ENCODE measurements around the gene COL2A1. TPM values are rescaled to one million over a fixed set of nuclear protein-coding genes. Genes with fewer than 3 reads are reported as not detected.

COL2A1 gene
- total and polyA plus RNA-seq, 9 of the 15 experiments (the other 6 are each of a cell fraction or from before 2014, with no cell fraction given) = 0.46 TPM; not detected in 8

DNA sequence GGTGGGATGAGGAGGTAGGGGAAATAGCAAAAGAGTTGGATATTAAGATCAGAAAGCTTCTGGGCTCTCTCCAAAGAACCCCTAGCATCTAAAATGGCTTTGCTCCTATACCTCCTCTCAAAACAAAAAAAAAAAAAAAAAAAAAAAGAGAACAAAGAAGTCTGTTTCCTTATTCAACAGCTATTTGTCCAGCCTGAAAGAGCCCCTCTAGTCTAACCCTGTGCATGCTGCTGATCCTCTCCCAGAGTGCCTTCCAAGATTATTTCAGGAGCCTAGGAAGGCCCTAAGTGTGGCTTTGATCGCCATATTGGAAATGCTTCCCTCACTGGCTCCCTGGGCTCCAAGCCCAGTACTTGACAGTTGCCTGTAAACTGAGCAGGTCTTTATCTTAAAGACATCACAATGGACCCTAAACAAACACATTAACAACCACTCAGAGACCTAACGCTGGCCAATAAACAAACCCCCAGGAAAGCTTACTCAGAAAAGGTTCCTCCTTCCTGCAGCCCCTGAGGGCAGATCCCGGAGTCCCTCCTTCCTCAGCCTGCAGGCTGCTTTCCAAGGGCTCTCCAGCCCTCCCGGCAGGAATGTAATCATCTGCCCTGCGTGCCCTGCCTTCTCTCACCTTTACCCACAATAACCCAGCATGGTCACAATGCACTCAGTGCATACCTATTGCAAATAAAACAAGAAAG is 17.4 kb upstream of the COL2A1 start:
- FAIRE-seq (no peak), ATAC-seq (no peak), DNase-seq (ENCODE audit: extremely low read depth in 1 of 4, low spot score in 3 of 4) (no peak)
- intact Hi-C loops (cut with micrococcal nuclease) (no loop called here), in situ Hi-C loops (cut with MboI) (no loop called here)
- no TSS peak for BruUV-seq (replicated peaks)
- Histone ChIP-seq H3K79me2 (ENCODE audit: control insufficient read depth, insufficient read depth, low read length) (no peaks in the 10 kb centered on the region), H3K36me3 (ENCODE audit: control insufficient read depth, insufficient read depth, low read length) (no peaks in the 10 kb centered on the region), H3K4me3 (no peak overlapping the region), H3K9me3 (replicated peaks; ENCODE audit: control insufficient read depth, insufficient read depth, low read depth, low read length) (no peaks in the 10 kb centered on the region), H4K20me1 (replicated peaks; ENCODE audit: control insufficient read depth, insufficient read depth, low read length) (no peaks in the 10 kb centered on the region), H3K9ac (ENCODE audit: insufficient read depth in 1 of 2, low read depth in 2 of 2, low read length in 2 of 2) (no peak overlapping the region), H3K4me2 (ENCODE audit: insufficient read depth, low read length) (no peak overlapping the region), H3K27ac (ENCODE audit: extremely low read depth, low read depth, low read length) (no peak overlapping the region), H3K4me1 (replicated peaks in 1 of 2; ENCODE audit: control insufficient read depth in 2 of 2, insufficient read depth in 2 of 2, low read length in 2 of 2) (no peaks in the 10 kb centered on the region), H2AFZ (ENCODE audit: low read depth, low read length) (no peak overlapping the region), H3K27me3 (ENCODE audit: control insufficient read depth in 2 of 2, insufficient read depth in 2 of 2, low read length in 2 of 2) (peaks cover 32 to 37% of the 10 kb centered on the region in 2 experiments), H3K9me1 (ENCODE audit: control insufficient read depth, insufficient read depth, low read length) (no peaks in the 10 kb centered on the region)
- 0% methylated on average over 5 of the region's 5 CpGs for WGBS (ENCODE audit: insufficient coverage, low coverage, missing lambda C conversion rate)
- TF ChIP-seq KHSRP (IDR thresholded peaks at IDR 0.05) = no peak
- TF ChIP-seq, protein P1, sequence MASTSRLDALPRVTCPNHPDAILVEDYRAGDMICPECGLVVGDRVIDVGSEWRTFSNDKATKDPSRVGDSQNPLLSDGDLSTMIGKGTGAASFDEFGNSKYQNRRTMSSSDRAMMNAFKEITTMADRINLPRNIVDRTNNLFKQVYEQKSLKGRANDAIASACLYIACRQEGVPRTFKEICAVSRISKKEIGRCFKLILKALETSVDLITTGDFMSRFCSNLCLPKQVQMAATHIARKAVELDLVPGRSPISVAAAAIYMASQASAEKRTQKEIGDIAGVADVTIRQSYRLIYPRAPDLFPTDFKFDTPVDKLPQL (IDR thresholded peaks at IDR 0.05; ENCODE audit: extremely low read depth, insufficient read length) = no peak
- no peak for TF ChIP-seq ZNF717 (CRISPR knock-in tag; IDR thresholded peaks at IDR 0.05)
- TF ChIP-seq TBP (optimal IDR thresholded peaks at IDR 0.05; ENCODE audit: low read depth, low read length) = no peak
- TF ChIP-seq ZNF165 (CRISPR knock-in tag; IDR thresholded peaks at IDR 0.05; ENCODE audit: borderline replicate concordance) = no peak
- no peak for TF ChIP-seq MXI1 (IDR thresholded peaks at IDR 0.05; ENCODE audit: low read depth, low read length)
- TF ChIP-seq ZBTB7A (IDR thresholded peaks at IDR 0.05; ENCODE audit: borderline replicate concordance, control insufficient read depth, low read depth, low read length) = no peak
- no peak for TF ChIP-seq XRCC4 (IDR thresholded peaks at IDR 0.05; ENCODE audit: extremely low read depth, insufficient read depth, insufficient read length)
- no peak for TF ChIP-seq NR1H2 (CRISPR knock-in tag; IDR thresholded peaks at IDR 0.05)
- no peak for TF ChIP-seq NR4A1 (CRISPR knock-in tag; IDR thresholded peaks at IDR 0.05)
- no peak for TF ChIP-seq NR4A1 (tag; IDR thresholded peaks at IDR 0.05)
- no peak for TF ChIP-seq GABPB1 (CRISPR knock-in tag; IDR thresholded peaks at IDR 0.05)
- no peak for TF ChIP-seq ZNF57 (CRISPR knock-in tag; IDR thresholded peaks at IDR 0.05)
- no peak for TF ChIP-seq ZFP36 (IDR thresholded peaks at IDR 0.05; ENCODE audit: low read depth, low read length, partially characterized antibody)
- no peak for TF ChIP-seq FOXA1 (IDR thresholded peaks at IDR 0.05; ENCODE audit: borderline replicate concordance)
- no peak for TF ChIP-seq ADNP (tag; IDR thresholded peaks at IDR 0.05)
- no peak for TF ChIP-seq IFI16 (CRISPR knock-in tag; IDR thresholded peaks at IDR 0.05)
- TF ChIP-seq, protein P2, sequence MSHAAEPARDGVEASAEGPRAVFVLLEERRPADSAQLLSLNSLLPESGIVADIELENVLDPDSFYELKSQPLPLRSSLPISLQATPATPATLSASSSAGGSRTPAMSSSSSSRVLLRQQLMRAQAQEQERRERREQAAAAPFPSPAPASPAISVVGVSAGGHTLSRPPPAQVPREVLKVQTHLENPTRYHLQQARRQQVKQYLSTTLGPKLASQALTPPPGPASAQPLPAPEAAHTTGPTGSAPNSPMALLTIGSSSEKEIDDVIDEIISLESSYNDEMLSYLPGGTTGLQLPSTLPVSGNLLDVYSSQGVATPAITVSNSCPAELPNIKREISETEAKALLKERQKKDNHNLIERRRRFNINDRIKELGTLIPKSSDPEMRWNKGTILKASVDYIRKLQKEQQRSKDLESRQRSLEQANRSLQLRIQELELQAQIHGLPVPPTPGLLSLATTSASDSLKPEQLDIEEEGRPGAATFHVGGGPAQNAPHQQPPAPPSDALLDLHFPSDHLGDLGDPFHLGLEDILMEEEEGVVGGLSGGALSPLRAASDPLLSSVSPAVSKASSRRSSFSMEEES (CRISPR knock-in tag; IDR thresholded peaks at IDR 0.05) = no peak
- TF ChIP-seq HEY1 (CRISPR knock-in tag; IDR thresholded peaks at IDR 0.05; ENCODE audit: borderline replicate concordance) = no peak
- POLR2A ChIA-PET = no interaction called here
- CTCF ChIA-PET (ENCODE audit: low intra/inter-chr PET ratio) = no interaction called here
